Gastrocnemius medialis (tissue), 4 donors: ENCODE data around the gene SLC5A11.

Experiments used
- POLR2A ChIP-seq, 2 donors: fragments of 450-650 bp; IDR thresholded peaks; one replicate each; pipeline ENCODE4 v1.6.1; 2017; ENCODE audit warnings: antibody characterized with exemption in 2 of 2, mild to moderate bottlenecking in 2 of 2, moderate library complexity in 2 of 2
- TF ChIP-seq, protein P1 (sequence below), 5 experiments: fragments of 450-650 bp in 3 of 5; fragments of 200-600 bp in 2 of 5; sonication (generic) in 2 of 5; IDR thresholded peaks in 4 of 5; conservative IDR thresholded peaks in 1 of 5; 1 replicate in 4 of 5; 2 replicates in 1 of 5; pipeline ENCODE4 v1.5.1; 2016 to 2019; ENCODE audit warnings: antibody characterized with exemption in 5 of 5, mild to moderate bottlenecking in 3 of 5, moderate library complexity in 3 of 5

GRCh38 chr16:24834459-24835335 lies 11.1 kb upstream of the SLC5A11 start:
- TF ChIP-seq, protein P1, sequence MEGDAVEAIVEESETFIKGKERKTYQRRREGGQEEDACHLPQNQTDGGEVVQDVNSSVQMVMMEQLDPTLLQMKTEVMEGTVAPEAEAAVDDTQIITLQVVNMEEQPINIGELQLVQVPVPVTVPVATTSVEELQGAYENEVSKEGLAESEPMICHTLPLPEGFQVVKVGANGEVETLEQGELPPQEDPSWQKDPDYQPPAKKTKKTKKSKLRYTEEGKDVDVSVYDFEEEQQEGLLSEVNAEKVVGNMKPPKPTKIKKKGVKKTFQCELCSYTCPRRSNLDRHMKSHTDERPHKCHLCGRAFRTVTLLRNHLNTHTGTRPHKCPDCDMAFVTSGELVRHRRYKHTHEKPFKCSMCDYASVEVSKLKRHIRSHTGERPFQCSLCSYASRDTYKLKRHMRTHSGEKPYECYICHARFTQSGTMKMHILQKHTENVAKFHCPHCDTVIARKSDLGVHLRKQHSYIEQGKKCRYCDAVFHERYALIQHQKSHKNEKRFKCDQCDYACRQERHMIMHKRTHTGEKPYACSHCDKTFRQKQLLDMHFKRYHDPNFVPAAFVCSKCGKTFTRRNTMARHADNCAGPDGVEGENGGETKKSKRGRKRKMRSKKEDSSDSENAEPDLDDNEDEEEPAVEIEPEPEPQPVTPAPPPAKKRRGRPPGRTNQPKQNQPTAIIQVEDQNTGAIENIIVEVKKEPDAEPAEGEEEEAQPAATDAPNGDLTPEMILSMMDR (IDR thresholded peaks at IDR 0.05 in 4 of 5, conservative IDR thresholded peaks at IDR 0.05 in 1 of 5) = no peak
- TF ChIP-seq POLR2A (IDR thresholded peaks at IDR 0.05) = no peak
